HEK293 (cell line): ENCODE results near the gene TLCD3B.
A peak's percentile ranks its signal among the peaks of the same experiment; 100 is the strongest.

Source experiments
- GLIS1 ChIP-seq: fragments of 450-650 bp; formaldehyde crosslinking; IDR thresholded peaks from 2 replicates; pipeline ENCODE4 v1.5.1; 2016; ENCODE audit warnings: missing biosample characterization, missing genetic modification characterization
- KLF16 ChIP-seq: fragments of 450-650 bp; formaldehyde crosslinking; IDR thresholded peaks from 2 replicates; pipeline ENCODE4 v1.5.1; 2017; ENCODE audit warnings: missing biosample characterization, missing genetic modification characterization
- OVOL3 ChIP-seq: fragments of 450-650 bp; formaldehyde crosslinking; IDR thresholded peaks from 2 replicates; pipeline ENCODE4 v1.5.1; 2016; ENCODE audit warnings: missing biosample characterization, missing genetic modification characterization
- PRDM1 ChIP-seq: fragments of 450-650 bp; formaldehyde crosslinking; IDR thresholded peaks from 2 replicates; pipeline ENCODE4; 2016; ENCODE audit warnings: missing biosample characterization, missing genetic modification characterization
- SCRT2 ChIP-seq: fragments of 450-650 bp; formaldehyde crosslinking; IDR thresholded peaks from 2 replicates; pipeline ENCODE4 v1.5.1; 2016; ENCODE audit warnings: missing biosample characterization, missing genetic modification characterization
- ZBTB7A ChIP-seq: fragments of 450-650 bp; formaldehyde crosslinking; IDR thresholded peaks from 2 replicates; pipeline ENCODE4 v1.5.1; 2016; ENCODE audit warnings: low read depth, missing biosample characterization, missing genetic modification characterization
- ZFP41 ChIP-seq: fragments of 450-650 bp; formaldehyde crosslinking; IDR thresholded peaks from 2 replicates; pipeline ENCODE4 v1.5.1; 2016; ENCODE audit warnings: missing biosample characterization, missing genetic modification characterization, borderline replicate concordance
- ZNF23 ChIP-seq: fragments of 450-650 bp; formaldehyde crosslinking; IDR thresholded peaks from 2 replicates; pipeline ENCODE4 v1.5.1; 2016; ENCODE audit warnings: missing biosample characterization, missing genetic modification characterization, borderline replicate concordance
- ZNF24 ChIP-seq: fragments of 450-650 bp; formaldehyde crosslinking; IDR thresholded peaks from 2 replicates; pipeline ENCODE4 v1.5.1; 2016; ENCODE audit warnings: missing biosample characterization, missing genetic modification characterization
- ZNF350 ChIP-seq: fragments of 450-650 bp; formaldehyde crosslinking; IDR thresholded peaks from 2 replicates; pipeline ENCODE4 v1.5.0; 2017; ENCODE audit warnings: missing biosample characterization, mild to moderate bottlenecking, missing genetic modification characterization
- ZNF555 ChIP-seq: fragments of 450-650 bp; formaldehyde crosslinking; conservative IDR thresholded peaks from 2 replicates; pipeline ENCODE4 v1.5.1; 2017; ENCODE audit warnings: missing biosample characterization, mild to moderate bottlenecking, missing genetic modification characterization, inconsistent platforms
- ZNF571 ChIP-seq: fragments of 450-650 bp; formaldehyde crosslinking; IDR thresholded peaks from 2 replicates; pipeline ENCODE4 v1.5.0; 2017; ENCODE audit warnings: missing biosample characterization, missing genetic modification characterization
- ZNF585B ChIP-seq: fragments of 450-650 bp; formaldehyde crosslinking; IDR thresholded peaks from 2 replicates; pipeline ENCODE4 v1.5.1; 2016; ENCODE audit warnings: missing biosample characterization, missing genetic modification characterization
- ZNF747 ChIP-seq: fragments of 450-650 bp; formaldehyde crosslinking; IDR thresholded peaks from 2 replicates; pipeline ENCODE4 v1.5.1; 2016; ENCODE audit warnings: missing biosample characterization, missing genetic modification characterization
- ZSCAN16 ChIP-seq: fragments of 450-650 bp; formaldehyde crosslinking; IDR thresholded peaks from 2 replicates; pipeline ENCODE4 v1.5.1; 2016; ENCODE audit warnings: missing biosample characterization, missing genetic modification characterization
- TF ChIP-seq, protein P1 (sequence below): fragments of 450-650 bp; formaldehyde crosslinking; IDR thresholded peaks from 2 replicates; pipeline ENCODE4 v1.5.1; 2016; ENCODE audit warnings: missing biosample characterization, missing genetic modification characterization, borderline replicate concordance
- TF ChIP-seq, protein P2 (sequence below): fragments of 450-650 bp; formaldehyde crosslinking; IDR thresholded peaks from 2 replicates; pipeline ENCODE4 v1.5.1; 2016; ENCODE audit warnings: missing biosample characterization, missing genetic modification characterization
- TF ChIP-seq, protein P3 (sequence below): sonication (generic); formaldehyde crosslinking; IDR thresholded peaks from 2 replicates; pipeline ENCODE4 v1.8.1; 2022; ENCODE audit warnings: mild to moderate bottlenecking, moderate library complexity, missing genetic modification reagents
- TF ChIP-seq, protein P4 (sequence below): fragments of 450-650 bp; formaldehyde crosslinking; IDR thresholded peaks from 2 replicates; pipeline ENCODE4 v1.5.1; 2016; ENCODE audit warnings: missing biosample characterization, missing genetic modification characterization
- TF ChIP-seq, protein P5 (sequence below): fragments of 450-650 bp; formaldehyde crosslinking; IDR thresholded peaks from 2 replicates; pipeline ENCODE4 v1.5.1; 2016; ENCODE audit warnings: missing biosample characterization, missing genetic modification characterization
- TF ChIP-seq, protein P6 (sequence below): fragments of 450-650 bp; formaldehyde crosslinking; IDR thresholded peaks from 2 replicates; pipeline ENCODE4 v1.5.1; 2016; ENCODE audit warnings: missing biosample characterization, missing genetic modification characterization

TLCD3B gene

DNA sequence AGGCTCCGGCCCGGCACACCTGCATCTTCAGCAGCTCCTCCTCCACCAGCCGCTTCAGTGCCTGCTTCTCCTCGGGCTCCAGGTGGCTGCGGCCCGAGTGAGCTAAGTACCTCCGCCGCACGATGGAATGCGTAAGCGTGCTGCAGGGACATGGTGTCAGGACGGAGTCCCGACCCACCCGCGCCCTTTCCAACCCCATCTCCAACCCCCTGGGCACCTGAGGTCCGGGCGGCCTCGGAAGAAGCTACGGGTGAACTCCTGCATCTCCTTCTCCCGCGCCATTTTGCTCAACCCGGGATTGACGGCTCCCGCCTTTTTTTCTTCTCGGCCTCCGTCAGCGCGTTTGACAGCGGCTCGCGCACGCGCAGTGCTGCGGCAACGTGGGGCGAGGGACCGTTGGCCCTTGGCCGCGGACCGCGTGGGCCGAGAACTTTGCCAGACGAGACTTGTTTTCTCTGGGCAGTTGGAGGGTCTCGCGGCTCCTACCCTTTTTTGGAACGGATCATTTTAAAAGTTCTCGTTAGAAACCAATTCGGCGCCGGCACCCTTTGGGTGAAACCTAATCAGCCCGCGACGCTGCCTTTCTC is 35.7 kb downstream of the TLCD3B start, which contains the start of gene HIRIP3 (continued):
- TF ChIP-seq ZNF585B (tag by site-specific recombination) (no peak), ZNF350 (no peak), ZNF24 (tag by site-specific recombination) (peak; percentile 86), ZNF747 (tag by site-specific recombination) (no peak), ZFP41 (tag by site-specific recombination) (no peak), ZNF23 (tag by site-specific recombination) (no peak), ZNF555 (no peak), ZNF571 (tag by site-specific recombination) (no peak), ZBTB7A (tag by site-specific recombination) (peak; percentile 84), GLIS1 (tag by site-specific recombination) (peak; percentile 92), ZSCAN16 (peak; percentile 51; the same call in 1 of the 2 replicates), PRDM1 (tag by site-specific recombination) (no peak), SCRT2 (tag by site-specific recombination) (peak; percentile 85; the same call in 1 of the 2 replicates), OVOL3 (tag by site-specific recombination) (peak; percentile 7; the same call in 1 of the 2 replicates), KLF16 (tag by site-specific recombination) (peak; percentile 82)
- TF ChIP-seq, protein P1, sequence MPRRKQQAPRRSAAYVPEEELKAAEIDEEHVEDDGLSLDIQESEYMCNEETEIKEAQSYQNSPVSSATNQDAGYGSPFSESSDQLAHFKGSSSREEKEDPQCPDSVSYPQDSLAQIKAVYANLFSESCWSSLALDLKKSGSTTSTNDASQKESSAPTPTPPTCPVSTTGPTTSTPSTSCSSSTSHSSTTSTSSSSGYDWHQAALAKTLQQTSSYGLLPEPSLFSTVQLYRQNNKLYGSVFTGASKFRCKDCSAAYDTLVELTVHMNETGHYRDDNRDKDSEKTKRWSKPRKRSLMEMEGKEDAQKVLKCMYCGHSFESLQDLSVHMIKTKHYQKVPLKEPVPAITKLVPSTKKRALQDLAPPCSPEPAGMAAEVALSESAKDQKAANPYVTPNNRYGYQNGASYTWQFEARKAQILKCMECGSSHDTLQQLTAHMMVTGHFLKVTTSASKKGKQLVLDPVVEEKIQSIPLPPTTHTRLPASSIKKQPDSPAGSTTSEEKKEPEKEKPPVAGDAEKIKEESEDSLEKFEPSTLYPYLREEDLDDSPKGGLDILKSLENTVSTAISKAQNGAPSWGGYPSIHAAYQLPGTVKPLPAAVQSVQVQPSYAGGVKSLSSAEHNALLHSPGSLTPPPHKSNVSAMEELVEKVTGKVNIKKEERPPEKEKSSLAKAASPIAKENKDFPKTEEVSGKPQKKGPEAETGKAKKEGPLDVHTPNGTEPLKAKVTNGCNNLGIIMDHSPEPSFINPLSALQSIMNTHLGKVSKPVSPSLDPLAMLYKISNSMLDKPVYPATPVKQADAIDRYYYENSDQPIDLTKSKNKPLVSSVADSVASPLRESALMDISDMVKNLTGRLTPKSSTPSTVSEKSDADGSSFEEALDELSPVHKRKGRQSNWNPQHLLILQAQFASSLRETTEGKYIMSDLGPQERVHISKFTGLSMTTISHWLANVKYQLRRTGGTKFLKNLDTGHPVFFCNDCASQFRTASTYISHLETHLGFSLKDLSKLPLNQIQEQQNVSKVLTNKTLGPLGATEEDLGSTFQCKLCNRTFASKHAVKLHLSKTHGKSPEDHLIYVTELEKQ (tag by site-specific recombination), result peak; percentile 86
- TF ChIP-seq, protein P2, sequence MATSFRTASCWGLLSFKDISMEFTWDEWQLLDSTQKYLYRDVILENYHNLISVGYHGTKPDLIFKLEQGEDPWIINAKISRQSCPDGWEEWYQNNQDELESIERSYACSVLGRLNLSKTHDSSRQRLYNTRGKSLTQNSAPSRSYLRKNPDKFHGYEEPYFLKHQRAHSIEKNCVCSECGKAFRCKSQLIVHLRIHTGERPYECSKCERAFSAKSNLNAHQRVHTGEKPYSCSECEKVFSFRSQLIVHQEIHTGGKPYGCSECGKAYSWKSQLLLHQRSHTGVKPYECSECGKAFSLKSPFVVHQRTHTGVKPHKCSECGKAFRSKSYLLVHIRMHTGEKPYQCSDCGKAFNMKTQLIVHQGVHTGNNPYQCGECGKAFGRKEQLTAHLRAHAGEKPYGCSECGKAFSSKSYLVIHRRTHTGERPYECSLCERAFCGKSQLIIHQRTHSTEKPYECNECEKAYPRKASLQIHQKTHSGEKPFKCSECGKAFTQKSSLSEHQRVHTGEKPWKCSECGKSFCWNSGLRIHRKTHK (tag by site-specific recombination), result no peak
- TF ChIP-seq, protein P3, sequence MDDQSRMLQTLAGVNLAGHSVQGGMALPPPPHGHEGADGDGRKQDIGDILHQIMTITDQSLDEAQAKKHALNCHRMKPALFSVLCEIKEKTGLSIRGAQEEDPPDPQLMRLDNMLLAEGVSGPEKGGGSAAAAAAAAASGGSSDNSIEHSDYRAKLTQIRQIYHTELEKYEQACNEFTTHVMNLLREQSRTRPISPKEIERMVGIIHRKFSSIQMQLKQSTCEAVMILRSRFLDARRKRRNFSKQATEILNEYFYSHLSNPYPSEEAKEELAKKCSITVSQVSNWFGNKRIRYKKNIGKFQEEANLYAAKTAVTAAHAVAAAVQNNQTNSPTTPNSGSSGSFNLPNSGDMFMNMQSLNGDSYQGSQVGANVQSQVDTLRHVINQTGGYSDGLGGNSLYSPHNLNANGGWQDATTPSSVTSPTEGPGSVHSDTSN (CRISPR knock-in tag), result peak; percentile 82
- TF ChIP-seq, protein P4, sequence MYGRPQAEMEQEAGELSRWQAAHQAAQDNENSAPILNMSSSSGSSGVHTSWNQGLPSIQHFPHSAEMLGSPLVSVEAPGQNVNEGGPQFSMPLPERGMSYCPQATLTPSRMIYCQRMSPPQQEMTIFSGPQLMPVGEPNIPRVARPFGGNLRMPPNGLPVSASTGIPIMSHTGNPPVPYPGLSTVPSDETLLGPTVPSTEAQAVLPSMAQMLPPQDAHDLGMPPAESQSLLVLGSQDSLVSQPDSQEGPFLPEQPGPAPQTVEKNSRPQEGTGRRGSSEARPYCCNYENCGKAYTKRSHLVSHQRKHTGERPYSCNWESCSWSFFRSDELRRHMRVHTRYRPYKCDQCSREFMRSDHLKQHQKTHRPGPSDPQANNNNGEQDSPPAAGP (tag by site-specific recombination), result peak; percentile 93
- TF ChIP-seq, protein P5, sequence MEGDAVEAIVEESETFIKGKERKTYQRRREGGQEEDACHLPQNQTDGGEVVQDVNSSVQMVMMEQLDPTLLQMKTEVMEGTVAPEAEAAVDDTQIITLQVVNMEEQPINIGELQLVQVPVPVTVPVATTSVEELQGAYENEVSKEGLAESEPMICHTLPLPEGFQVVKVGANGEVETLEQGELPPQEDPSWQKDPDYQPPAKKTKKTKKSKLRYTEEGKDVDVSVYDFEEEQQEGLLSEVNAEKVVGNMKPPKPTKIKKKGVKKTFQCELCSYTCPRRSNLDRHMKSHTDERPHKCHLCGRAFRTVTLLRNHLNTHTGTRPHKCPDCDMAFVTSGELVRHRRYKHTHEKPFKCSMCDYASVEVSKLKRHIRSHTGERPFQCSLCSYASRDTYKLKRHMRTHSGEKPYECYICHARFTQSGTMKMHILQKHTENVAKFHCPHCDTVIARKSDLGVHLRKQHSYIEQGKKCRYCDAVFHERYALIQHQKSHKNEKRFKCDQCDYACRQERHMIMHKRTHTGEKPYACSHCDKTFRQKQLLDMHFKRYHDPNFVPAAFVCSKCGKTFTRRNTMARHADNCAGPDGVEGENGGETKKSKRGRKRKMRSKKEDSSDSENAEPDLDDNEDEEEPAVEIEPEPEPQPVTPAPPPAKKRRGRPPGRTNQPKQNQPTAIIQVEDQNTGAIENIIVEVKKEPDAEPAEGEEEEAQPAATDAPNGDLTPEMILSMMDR (tag by site-specific recombination), result no peak
- TF ChIP-seq, protein P6, sequence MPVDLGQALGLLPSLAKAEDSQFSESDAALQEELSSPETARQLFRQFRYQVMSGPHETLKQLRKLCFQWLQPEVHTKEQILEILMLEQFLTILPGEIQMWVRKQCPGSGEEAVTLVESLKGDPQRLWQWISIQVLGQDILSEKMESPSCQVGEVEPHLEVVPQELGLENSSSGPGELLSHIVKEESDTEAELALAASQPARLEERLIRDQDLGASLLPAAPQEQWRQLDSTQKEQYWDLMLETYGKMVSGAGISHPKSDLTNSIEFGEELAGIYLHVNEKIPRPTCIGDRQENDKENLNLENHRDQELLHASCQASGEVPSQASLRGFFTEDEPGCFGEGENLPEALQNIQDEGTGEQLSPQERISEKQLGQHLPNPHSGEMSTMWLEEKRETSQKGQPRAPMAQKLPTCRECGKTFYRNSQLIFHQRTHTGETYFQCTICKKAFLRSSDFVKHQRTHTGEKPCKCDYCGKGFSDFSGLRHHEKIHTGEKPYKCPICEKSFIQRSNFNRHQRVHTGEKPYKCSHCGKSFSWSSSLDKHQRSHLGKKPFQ (tag by site-specific recombination), result peak; percentile 9; the same call in 1 of the 2 replicates
